Progenitor cell of endocrine pancreas (in vitro differentiated cells): ENCODE results near the gene MLANA. TPM values are rescaled to one million over a fixed set of nuclear protein-coding genes. Genes with fewer than 3 reads are reported as not detected.
A peak's percentile ranks its signal among the peaks of the same experiment; 100 is the strongest.
"Not testable (repeated sequence)": the region's sequence is repeated elsewhere in the genome, so short reads cannot be mapped to it uniquely, and the experiment has no call there.

Experiments used
- DNase-seq: peaks from one replicate; pipeline ENCODE4 v3.0.0; 2021; ENCODE audit warnings: low spot score; ENCODE audit not compliant: unreplicated experiment
- H3K27ac Mint-ChIP-seq: 2 replicates; pipeline ENCODE4 v1.8.0; 2021; ENCODE audit warnings: mild to moderate bottlenecking, moderate library complexity, mixed read lengths
- H3K27me3 Mint-ChIP-seq: 2 replicates; pipeline ENCODE4 v1.8.0; 2021; ENCODE audit warnings: mixed read lengths
- H3K36me3 Mint-ChIP-seq: 2 replicates; pipeline ENCODE4 v1.8.0; 2022; ENCODE audit warnings: mixed read lengths; ENCODE audit not compliant: insufficient read depth
- H3K4me1 Mint-ChIP-seq: 2 replicates; pipeline ENCODE4 v1.8.0; 2021; ENCODE audit warnings: low read depth, mixed read lengths
- H3K4me3 Mint-ChIP-seq: 2 replicates; pipeline ENCODE4 v1.8.0; 2021; ENCODE audit warnings: low read depth, mild to moderate bottlenecking, moderate library complexity, mixed read lengths
- H3K9me3 Mint-ChIP-seq: 2 replicates; pipeline ENCODE4 v1.8.0; 2021; ENCODE audit warnings: low read depth, mixed read lengths
- CTCF ChIP-seq: fragments of 200-600 bp; sonication (generic); IDR thresholded peaks from one replicate; pipeline ENCODE4 v1.5.0; 2021; ENCODE audit warnings: antibody characterized with exemption, mild to moderate bottlenecking; ENCODE audit not compliant: unreplicated experiment
- total RNA-seq: library from RNA; stranded (reverse); gene quantifications from 2 replicates; pipeline ENCODE4 v1.2.1, GENCODE V29; 2021

Gene MLANA
- total RNA-seq, 1 donor from 2014 or later: not detected

GRCh38 chr9:5879419-5880181, 11.1 kb upstream of the MLANA start:
- no peaks in the 10 kb centered on the region for H3K27me3 Mint-ChIP-seq
- no peak overlapping the region for H3K27ac Mint-ChIP-seq
- no peaks in the 10 kb centered on the region for H3K4me1 Mint-ChIP-seq
- H3K4me3 Mint-ChIP-seq: no peak overlapping the region
- DNase-seq: no peak
- H3K9me3 Mint-ChIP-seq: no peaks in the 10 kb centered on the region
- H3K36me3 Mint-ChIP-seq: no peaks in the 10 kb centered on the region
- TF ChIP-seq CTCF: no peak

GRCh38 chr9:5882244-5883012, 8.3 kb upstream of the MLANA start:
- not testable (repeated sequence) for DNase-seq, H3K36me3 Mint-ChIP-seq, H3K4me1 Mint-ChIP-seq, H3K4me3 Mint-ChIP-seq, H3K9me3 Mint-ChIP-seq, H3K27ac Mint-ChIP-seq, H3K27me3 Mint-ChIP-seq

- no peak overlapping the region for H3K4me3 Mint-ChIP-seq
Measured at GRCh38 chr9:5884191-5884590, 6.5 kb upstream of the MLANA start.

GRCh38 chr9:5886114-5886939, 4.4 kb upstream of the MLANA start:
- Mint-ChIP-seq H3K27me3 (no peaks in the 10 kb centered on the region), H3K4me1 (no peaks in the 10 kb centered on the region), H3K4me3 (no peak overlapping the region), H3K36me3 (no peaks in the 10 kb centered on the region), H3K27ac (no peak overlapping the region), H3K9me3 (no peaks in the 10 kb centered on the region)
- TF ChIP-seq CTCF: peak; percentile 94
- peak; percentile 82 for DNase-seq

More at GRCh38 chr9:5884191-5884590, 6.5 kb upstream of the MLANA start:
- Mint-ChIP-seq H3K27ac (no peak overlapping the region), H3K27me3 (no peaks in the 10 kb centered on the region), H3K9me3 (no peaks in the 10 kb centered on the region), H3K4me1 (no peaks in the 10 kb centered on the region), H3K36me3 (no peaks in the 10 kb centered on the region)
- TF ChIP-seq CTCF: no peak
- DNase-seq: no peak

- DNase-seq: no peak
- no peak overlapping the region for H3K4me3 Mint-ChIP-seq
- no peaks in the 10 kb centered on the region for H3K9me3 Mint-ChIP-seq
- H3K27me3 Mint-ChIP-seq: no peaks in the 10 kb centered on the region
- no peak for TF ChIP-seq CTCF
- no peak overlapping the region for H3K27ac Mint-ChIP-seq
- peaks cover 3% of the 10 kb centered on the region for H3K36me3 Mint-ChIP-seq
- H3K4me1 Mint-ChIP-seq: peaks cover 9% of the 10 kb centered on the region
Measured at GRCh38 chr9:5892456-5893133, 1.9 kb downstream of the MLANA start.
